ENCODE data around the gene PLEKHG2. TPM values are rescaled to one million over a fixed set of nuclear protein-coding genes. Genes with fewer than 3 reads are reported as not detected.

Gene PLEKHG2, protein sequence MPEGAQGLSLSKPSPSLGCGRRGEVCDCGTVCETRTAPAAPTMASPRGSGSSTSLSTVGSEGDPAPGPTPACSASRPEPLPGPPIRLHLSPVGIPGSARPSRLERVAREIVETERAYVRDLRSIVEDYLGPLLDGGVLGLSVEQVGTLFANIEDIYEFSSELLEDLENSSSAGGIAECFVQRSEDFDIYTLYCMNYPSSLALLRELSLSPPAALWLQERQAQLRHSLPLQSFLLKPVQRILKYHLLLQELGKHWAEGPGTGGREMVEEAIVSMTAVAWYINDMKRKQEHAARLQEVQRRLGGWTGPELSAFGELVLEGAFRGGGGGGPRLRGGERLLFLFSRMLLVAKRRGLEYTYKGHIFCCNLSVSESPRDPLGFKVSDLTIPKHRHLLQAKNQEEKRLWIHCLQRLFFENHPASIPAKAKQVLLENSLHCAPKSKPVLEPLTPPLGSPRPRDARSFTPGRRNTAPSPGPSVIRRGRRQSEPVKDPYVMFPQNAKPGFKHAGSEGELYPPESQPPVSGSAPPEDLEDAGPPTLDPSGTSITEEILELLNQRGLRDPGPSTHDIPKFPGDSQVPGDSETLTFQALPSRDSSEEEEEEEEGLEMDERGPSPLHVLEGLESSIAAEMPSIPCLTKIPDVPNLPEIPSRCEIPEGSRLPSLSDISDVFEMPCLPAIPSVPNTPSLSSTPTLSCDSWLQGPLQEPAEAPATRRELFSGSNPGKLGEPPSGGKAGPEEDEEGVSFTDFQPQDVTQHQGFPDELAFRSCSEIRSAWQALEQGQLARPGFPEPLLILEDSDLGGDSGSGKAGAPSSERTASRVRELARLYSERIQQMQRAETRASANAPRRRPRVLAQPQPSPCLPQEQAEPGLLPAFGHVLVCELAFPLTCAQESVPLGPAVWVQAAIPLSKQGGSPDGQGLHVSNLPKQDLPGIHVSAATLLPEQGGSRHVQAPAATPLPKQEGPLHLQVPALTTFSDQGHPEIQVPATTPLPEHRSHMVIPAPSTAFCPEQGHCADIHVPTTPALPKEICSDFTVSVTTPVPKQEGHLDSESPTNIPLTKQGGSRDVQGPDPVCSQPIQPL (N-terminal part only)
- 10 to 100 TPM; 16.7 to 38.4 (median 22.2) TPM for total RNA-seq

DNA sequence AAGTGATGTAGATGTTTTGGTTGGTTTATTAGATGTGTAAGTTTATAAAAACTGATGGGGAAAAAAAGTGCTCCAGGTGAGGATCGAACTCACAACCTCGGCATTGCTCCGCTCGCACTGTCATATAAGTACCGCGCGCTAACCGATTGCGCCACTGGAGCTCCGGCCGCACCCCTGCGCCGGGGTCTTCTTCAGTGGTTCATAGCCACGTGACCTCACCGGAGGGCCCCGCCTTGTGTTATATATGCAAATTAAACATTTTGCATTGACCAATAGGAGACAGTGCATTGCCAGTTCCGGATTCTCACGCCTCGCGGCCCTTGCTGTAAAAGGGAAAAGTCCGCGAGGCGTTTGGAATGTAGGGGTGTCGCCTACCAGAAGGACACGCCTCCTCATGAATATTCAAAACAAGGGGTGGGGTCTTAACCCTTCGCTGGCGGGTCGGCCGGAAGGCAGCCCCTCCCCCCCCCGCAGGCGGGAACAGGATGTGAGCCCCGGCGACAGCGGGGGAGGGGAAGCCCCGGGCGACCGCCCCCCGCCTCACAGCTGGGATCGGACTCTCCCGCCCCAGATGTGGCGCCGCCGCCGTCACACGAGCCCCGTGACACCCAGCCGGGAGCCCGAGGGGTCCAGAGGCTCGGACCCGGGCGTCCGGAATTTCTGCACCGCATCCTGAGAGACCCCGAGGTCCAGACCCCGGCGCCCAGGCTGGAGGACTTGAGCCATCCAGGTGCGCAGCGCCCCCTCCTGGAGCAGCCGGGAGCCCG, at the start of gene PLEKHG2:
Gene PLEKHG2, plus strand, starts transcription at position 570 of the 767 bp plus-strand sequence. CDS start 1,418 bp downstream, outside the sequence.
- 0% methylated on average over 16 of the region's 60 CpGs for WGBS
- intact Hi-C loops (cut with DNase I) = loop anchor here (1.0 to 2.0 kb wide), 2 partner anchors 14 to 33 kb away; partner anchors contain the start of gene SUPT5H
- Histone ChIP-seq H3K27me3 (no peaks in the 10 kb centered on the region), H3K9me3 (no peaks in the 10 kb centered on the region), H3K4me1 (peaks cover 33 to 62% (median 56%) of the 10 kb centered on the region in 4 donors), H3K4me3 (peak within 1 kb of the TSS; percentile 63 to 93 (median 80)), H3K27ac (replicated peaks in 1 of 4) (peak within 1 kb of the TSS; percentile 99 to 100 (median 100)), H3K36me3 (peaks cover 15 to 40% (median 35%) of the 10 kb centered on the region in 4 donors)
- DNase-seq (ENCODE audit: extremely low spot score) = peak; percentile 100
- TF ChIP-seq POLR2AphosphoS5 (IDR thresholded peaks at IDR 0.05) = peak in 1 of 2 donors; percentile 95
- no peak for TF ChIP-seq EP300 (IDR thresholded peaks at IDR 0.05)
- peak; percentile 97 for TF ChIP-seq POLR2A (IDR thresholded peaks at IDR 0.05; ENCODE audit: low read depth)
- TF ChIP-seq, protein P1, sequence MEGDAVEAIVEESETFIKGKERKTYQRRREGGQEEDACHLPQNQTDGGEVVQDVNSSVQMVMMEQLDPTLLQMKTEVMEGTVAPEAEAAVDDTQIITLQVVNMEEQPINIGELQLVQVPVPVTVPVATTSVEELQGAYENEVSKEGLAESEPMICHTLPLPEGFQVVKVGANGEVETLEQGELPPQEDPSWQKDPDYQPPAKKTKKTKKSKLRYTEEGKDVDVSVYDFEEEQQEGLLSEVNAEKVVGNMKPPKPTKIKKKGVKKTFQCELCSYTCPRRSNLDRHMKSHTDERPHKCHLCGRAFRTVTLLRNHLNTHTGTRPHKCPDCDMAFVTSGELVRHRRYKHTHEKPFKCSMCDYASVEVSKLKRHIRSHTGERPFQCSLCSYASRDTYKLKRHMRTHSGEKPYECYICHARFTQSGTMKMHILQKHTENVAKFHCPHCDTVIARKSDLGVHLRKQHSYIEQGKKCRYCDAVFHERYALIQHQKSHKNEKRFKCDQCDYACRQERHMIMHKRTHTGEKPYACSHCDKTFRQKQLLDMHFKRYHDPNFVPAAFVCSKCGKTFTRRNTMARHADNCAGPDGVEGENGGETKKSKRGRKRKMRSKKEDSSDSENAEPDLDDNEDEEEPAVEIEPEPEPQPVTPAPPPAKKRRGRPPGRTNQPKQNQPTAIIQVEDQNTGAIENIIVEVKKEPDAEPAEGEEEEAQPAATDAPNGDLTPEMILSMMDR (IDR thresholded peaks at IDR 0.05) = peak; percentile 88 to 93 (median 91)

DNA sequence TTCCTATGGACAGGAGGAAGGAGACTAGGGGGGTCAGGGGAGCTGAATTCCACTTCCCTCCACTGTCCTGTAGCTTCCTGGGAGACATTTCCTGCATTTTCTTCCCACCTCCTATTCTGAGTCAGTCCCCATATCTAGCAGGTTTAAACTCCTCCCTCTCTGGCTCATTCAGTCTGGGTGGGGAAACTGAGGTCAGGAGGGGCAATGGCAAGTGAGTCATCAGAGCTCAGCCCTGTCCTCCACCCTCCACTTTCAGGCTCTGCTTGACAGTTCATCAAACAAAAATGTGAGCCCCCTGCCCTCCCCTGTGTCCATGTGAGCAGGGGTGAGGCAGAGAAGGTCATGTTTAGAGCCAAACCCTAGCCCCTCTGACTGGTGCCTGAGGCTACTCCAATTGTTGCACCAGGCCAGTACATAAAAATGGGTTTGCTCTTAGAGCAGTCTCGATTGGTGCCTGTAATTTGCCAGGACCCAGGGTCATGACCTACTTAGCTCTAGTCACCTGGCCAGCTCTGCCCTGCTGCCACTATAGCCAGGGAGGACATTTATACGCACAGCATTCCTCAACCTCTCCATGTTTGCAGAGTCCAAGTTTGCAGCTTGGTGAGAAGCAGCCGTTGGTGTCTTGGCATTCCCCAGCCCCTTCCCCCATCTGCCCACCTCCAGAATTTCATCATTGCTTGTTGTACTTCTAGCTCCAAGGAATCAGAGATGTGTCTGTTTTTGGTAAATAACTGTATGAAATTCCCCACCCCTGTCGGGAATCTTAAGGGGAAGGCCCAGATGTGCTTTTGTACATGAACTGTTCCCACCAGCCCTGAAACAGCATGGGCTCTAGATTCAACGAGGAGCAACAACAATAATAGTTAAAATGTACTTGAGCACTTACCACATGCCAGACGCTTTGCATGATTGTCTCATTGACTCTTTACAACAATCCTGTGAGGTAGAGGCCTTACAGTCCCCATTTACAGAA, 49.5 kb upstream of the PLEKHG2 start:
- Histone ChIP-seq H3K9me3 (no peaks in the 10 kb centered on the region), H3K27ac (replicated peaks in 1 of 4) (peak overlapping the region; percentile 66 to 79 (median 72)), H3K4me1 (peaks cover 27 to 53% (median 39%) of the 10 kb centered on the region in 4 donors), H3K27me3 (no peaks in the 10 kb centered on the region), H3K4me3 (no peak overlapping the region), H3K36me3 (peaks cover 25 to 91% (median 76%) of the 10 kb centered on the region in 4 donors)
- TF ChIP-seq POLR2AphosphoS5 (IDR thresholded peaks at IDR 0.05) = peak; percentile 14 to 23
- TF ChIP-seq, protein P1 (IDR thresholded peaks at IDR 0.05) = no peak
- no peak for TF ChIP-seq EP300 (IDR thresholded peaks at IDR 0.05)
- TF ChIP-seq POLR2A (IDR thresholded peaks at IDR 0.05; ENCODE audit: low read depth) = no peak
- intact Hi-C loops (cut with DNase I) = no loop called here
- WGBS = 55% methylated on average over 4 of the region's 6 CpGs
- no peak for DNase-seq (ENCODE audit: extremely low spot score)

DNA sequence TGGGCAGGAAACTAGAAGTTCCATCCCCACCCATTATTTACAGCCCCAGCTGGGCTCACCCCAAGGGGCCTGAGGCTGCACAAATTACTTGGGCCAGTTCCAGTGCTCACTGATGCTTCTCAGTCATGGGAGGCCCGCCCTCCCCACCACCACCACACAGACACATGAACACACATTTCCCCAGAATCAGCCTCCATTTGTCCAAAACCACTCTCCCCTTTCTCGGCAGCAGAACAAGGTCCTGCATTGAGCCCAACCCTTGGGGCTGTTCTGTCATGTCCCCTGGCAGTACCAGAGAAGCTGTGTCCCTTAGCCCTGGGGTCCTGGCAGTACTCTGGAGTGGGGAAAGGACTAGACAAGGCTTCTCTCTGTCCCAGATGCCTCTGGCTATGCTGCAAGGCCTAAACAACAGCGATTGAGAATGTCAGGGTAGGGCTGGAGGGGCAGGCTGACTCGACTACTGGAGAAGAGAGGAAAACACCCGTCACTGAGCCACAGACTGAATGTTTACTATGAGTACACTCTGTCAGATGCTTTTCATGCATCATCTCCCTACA, 48.5 kb upstream of the PLEKHG2 start:
- peak overlapping the region; percentile 66 to 79 (median 72) for H3K27ac ChIP-seq (replicated peaks in 1 of 4)
- WGBS = 80% methylated on average over 5 of the region's 5 CpGs
- no peak overlapping the region for H3K4me3 ChIP-seq
- peaks cover 20 to 91% (median 74%) of the 10 kb centered on the region in 4 donors for H3K36me3 ChIP-seq
- TF ChIP-seq EP300 (IDR thresholded peaks at IDR 0.05) (peak; percentile 49), POLR2AphosphoS5 (IDR thresholded peaks at IDR 0.05) (peak; percentile 26 to 45)
- TF ChIP-seq, protein P1 (IDR thresholded peaks at IDR 0.05) = no peak
- peaks cover 27 to 58% (median 39%) of the 10 kb centered on the region in 4 donors for H3K4me1 ChIP-seq
- intact Hi-C loops (cut with DNase I) = no loop called here
- H3K9me3 ChIP-seq = no peaks in the 10 kb centered on the region
- H3K27me3 ChIP-seq = no peaks in the 10 kb centered on the region
- DNase-seq (ENCODE audit: extremely low spot score) = no peak

Measured in esophagus muscularis mucosa (tissue), 4 donors.